Activated CD8-positive, alpha-beta memory T cell treated with anti-CD3 and anti-CD28 coated beads, Interleukin-2, amount 50 U/mL, for 1 hour (primary cell): ENCODE data around the gene ADAMTS16.
"Not testable (repeated sequence)": the region's sequence is repeated elsewhere in the genome, so short reads cannot be mapped to it uniquely, and the experiment has no call there.

Experiments used
- DNase-seq: peaks from one replicate; pipeline ENCODE4 v3.0.0-alpha.2; 2020; ENCODE audit errors: extremely low read depth

The ADAMTS16 gene, protein sequence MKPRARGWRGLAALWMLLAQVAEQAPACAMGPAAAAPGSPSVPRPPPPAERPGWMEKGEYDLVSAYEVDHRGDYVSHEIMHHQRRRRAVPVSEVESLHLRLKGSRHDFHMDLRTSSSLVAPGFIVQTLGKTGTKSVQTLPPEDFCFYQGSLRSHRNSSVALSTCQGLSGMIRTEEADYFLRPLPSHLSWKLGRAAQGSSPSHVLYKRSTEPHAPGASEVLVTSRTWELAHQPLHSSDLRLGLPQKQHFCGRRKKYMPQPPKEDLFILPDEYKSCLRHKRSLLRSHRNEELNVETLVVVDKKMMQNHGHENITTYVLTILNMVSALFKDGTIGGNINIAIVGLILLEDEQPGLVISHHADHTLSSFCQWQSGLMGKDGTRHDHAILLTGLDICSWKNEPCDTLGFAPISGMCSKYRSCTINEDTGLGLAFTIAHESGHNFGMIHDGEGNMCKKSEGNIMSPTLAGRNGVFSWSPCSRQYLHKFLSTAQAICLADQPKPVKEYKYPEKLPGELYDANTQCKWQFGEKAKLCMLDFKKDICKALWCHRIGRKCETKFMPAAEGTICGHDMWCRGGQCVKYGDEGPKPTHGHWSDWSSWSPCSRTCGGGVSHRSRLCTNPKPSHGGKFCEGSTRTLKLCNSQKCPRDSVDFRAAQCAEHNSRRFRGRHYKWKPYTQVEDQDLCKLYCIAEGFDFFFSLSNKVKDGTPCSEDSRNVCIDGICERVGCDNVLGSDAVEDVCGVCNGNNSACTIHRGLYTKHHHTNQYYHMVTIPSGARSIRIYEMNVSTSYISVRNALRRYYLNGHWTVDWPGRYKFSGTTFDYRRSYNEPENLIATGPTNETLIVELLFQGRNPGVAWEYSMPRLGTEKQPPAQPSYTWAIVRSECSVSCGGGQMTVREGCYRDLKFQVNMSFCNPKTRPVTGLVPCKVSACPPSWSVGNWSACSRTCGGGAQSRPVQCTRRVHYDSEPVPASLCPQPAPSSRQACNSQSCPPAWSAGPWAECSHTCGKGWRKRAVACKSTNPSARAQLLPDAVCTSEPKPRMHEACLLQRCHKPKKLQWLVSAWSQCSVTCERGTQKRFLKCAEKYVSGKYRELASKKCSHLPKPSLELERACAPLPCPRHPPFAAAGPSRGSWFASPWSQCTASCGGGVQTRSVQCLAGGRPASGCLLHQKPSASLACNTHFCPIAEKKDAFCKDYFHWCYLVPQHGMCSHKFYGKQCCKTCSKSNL

DNA sequence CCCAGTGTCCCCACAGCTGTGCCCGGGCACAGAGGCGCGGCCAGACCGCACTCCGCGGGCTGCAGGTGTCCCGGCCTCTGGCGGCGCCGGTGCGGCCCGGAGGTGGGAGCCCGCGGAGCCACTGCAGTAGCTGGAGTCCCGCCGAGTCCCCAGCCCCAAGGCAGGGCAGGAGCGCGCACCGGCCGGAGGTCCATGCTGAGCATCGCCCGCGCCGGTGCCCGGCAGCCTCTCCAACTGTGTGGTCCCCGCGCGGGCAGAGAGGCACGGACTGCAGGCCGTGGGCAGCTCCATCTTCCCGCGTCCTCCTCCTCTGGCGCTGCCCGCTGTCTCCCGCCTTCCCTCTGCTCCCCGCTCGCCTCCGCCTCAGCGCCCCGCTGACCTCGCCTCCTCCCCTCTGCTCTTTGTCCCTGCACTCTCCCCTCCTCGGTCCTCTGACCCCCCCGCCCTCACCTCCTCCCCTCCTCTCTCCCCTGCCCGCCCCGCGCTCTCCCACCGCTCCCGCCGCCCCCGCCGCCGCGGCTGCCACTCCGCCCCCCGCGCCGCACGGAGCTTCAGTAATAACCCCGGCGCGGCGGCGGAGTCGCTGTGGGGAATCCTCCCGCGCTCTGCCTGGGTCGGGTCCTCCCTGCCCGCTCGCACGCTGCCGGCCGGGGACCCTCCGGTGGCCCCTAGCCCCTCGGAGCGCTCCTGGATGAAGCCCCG is at the start of gene ADAMTS16:
TSS of gene ADAMTS16 (plus strand) at position 554 of the 702 bp plus-strand sequence. CDS start at position 692, 138 bp downstream.
- no peak for DNase-seq

GRCh38 chr5:5092149-5092548 is 48.0 kb upstream of the ADAMTS16 start:
- DNase-seq: no peak

DNA sequence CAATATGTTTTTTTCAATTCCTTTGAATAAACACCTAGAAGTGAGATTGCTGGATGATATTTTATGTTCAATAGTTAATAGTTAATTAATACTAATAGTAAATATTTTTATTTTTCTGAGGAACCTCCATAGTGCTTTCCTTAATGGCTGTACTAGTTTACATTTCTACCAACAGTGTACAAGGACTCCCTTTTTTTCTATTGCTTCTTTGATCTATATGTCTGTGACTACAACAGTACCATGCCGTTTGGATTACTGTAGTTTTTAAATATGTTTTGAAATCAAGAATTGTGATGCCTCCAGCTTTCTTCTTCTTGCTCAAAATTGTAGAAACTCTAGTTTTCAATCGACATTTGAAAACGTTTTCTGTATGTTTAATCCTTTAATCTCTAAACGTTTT is 39.5 kb upstream of the ADAMTS16 start:
- DNase-seq: no peak

GRCh38 chr5:5101676-5102075 is 38.5 kb upstream of the ADAMTS16 start:
- DNase-seq: no peak

DNA sequence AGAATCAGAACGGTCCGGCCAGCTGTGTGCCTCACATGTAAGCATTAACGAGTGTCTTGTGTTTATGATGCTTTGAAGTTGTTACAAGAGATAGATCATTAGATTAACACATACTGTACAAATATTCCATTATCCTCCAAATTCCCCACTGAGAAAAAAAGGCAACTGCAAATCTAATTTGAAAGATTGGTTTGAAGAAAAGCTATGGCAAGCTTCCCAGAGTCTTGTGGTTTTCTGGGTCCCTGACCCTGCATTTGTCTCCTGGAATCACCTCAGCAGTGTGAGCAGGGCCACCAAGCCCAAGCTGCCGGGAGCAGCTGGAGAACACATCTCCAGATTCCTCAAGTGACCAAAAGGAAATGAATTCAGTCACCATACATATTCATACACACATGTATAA is 36.9 kb upstream of the ADAMTS16 start:
- no peak for DNase-seq

DNA sequence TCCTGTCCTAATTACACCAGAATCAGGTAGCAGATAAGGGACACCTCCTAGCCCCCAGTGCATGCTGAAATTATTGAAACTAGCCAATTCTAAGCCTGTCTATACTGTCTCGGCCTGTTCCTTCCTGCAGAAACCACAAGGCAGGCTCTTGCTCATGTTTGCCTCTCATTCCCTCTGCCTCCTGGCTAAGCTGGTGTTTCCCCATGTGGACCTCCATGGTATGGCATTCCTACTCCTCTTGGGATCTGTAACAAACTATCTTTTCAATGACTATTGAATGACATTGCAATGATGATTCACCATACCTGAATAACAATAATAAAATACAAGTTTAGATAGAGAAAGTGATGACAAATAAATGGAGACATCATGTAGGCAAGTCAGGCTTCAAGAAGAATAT is 35.6 kb upstream of the ADAMTS16 start:
- DNase-seq: no peak

GRCh38 chr5:5105531-5105930 is 34.6 kb upstream of the ADAMTS16 start:
- DNase-seq: no peak

DNA sequence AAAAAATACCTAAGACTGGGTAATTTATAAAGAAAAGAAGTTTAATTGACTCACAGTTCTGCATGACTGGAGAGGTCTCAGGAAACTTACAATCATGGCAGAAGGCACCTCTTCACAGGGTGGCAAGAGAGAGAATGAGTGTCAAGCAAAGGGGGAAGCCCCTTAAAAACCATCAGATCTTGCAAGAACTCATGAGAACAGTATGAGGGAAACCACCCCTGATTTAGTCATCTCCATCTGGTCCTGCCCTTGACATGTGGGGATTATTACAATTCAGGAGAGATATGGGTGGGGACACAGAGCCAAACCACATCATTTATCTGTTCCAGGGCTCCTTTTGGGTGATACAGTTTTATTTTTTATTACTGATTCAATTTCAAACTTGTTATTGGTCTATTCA is 23.2 kb upstream of the ADAMTS16 start:
- DNase-seq: no peak

- DNase-seq: no peak
Measured at GRCh38 chr5:5122776-5123175, 17.4 kb upstream of the ADAMTS16 start.

DNA sequence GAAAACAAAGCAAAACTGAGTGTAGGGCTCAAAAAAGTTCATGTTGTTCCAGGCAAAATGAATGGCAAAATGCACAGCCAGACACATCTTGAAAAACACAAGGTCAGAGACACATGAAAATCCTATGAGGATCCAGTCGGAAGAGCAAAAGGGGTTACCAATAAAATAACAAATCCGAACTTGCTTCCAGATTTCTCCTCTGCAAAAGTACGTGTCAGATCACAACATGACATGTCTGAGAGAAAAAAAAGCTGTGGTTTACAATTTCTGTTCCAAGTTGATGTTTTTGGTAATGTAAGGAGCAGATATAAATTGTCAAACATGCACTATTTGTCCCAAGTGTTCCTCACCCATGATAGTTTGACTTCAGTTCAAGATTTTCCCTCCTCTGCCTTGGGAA is 15.9 kb upstream of the ADAMTS16 start:
- DNase-seq: no peak

DNA sequence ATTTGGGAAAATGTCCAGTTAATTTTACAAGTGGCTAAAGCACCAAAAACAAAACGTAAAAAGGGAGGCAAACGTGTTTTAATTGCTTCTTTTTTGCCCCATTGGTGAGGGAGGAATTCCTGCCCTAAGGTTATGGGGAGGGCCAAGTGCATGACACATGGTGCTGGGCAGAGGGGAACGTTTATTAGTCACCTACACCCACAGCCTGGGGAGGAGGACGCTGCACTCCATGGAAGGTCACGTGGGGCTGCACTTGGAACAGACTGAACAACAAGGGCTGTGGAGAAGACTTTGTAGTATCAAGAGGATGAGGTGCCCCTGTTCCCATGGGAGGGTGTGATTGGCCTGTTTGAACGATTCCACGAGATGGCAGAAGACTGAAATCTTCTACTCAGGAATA is 13.7 kb upstream of the ADAMTS16 start:
- no peak for DNase-seq

DNA sequence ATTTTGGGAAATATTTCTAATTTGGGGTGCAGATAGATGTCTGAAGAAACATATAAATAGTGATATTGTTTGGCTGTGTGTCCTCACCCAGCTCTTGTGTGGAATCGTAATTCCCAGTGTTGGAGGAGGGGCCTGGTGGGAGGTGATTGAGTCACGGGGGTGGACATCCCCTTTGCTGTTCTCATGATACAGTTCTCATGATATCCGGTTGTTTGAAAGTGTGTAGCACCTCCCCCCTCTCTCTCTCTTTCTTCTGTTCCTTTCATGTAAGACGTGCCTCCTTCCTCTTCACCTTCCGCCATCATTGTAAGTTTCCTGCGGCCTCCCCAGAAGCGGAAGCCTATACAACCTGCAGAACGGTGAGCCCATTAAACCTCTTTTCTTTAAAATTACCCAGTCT is 11.4 kb upstream of the ADAMTS16 start:
- DNase-seq: no peak

DNA sequence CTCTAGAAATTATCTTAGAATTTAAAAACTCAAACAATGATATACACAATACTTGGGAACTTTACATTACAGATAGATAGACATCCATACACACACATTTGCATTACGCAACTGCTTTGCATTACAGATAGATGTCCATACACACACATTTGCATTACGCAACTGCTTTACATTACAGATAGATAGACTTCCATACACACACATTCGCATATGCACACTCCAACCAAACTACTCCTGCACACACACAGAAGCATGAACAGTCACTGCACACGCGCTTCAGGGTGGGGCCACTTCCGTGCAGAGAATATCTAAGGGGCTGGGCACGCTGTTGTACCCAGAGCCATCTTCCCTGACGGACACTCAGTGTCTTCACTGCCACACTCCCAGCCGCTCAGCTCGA is 7.9 kb upstream of the ADAMTS16 start:
- no peak for DNase-seq

DNA sequence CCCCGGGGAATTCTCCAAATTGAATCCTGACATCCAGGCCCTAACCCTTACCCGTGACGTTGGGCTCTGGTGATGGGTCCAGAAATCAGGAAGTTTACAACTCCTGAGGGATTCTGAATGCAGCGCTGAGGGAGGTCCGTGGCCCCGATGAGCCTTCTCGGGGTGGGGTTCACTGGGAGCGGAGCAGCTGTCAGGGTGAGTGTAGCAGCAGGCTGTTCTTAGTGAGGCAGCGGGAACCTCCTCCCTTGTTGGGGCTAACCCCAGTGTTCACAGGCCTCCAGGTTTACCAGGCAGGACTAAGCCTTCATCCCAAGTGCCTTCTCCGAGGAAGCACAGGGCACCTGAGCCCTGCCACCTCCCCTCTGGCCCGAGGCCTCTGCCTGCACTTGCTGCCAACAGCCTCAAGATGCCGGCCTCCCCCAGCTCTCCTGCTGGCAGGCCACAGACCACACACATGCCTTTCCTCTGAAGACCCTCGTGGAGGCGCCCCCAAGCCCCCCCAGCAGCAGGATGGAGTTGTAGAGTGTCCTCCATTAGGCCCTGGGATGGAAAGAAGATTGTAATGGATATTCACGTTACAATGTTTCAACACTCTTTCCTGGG is 7.3 kb upstream of the ADAMTS16 start:
- DNase-seq: no peak

- DNase-seq: no peak
Measured at GRCh38 chr5:5134107-5134506, 6.0 kb upstream of the ADAMTS16 start.

DNA sequence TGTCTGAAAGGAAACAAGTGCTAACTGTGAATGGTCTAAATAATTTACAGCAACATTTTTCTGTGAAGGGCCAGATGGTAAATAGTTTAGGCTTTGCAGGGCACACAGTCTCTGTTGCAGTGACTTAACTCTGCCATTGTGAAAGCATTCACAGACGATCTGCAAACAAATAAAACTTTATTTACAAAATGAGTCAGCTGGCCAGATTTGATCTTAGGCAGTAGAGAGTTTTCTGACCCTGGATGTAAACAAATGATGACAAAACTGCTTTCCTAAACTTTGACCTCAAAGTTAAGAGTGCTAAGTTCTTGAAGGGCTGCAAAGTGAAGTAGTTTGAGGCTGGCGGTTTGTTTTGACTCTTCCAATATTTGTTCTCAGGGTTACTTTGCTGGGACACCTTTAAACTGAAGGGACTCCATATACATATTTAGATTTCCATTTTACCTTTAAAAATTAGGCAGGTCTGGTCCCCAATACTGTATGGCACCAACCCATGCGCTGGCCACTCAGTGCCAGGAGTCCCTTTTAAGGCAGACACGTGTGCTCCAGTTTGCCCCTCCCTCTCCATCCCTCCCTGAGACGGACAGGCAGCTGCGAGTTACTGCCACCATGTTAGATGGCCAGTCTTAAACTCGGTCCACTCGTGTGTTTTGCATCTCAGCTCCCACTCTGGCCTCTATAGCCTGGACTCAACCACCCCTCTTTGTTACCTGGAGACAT is 4.0 kb upstream of the ADAMTS16 start:
- DNase-seq: no peak

- not testable (repeated sequence) for DNase-seq
Measured at GRCh38 chr5:5137851-5138250, 2.3 kb upstream of the ADAMTS16 start.

GRCh38 chr5:5139336-5139776 is 774 bp upstream of the ADAMTS16 start:
- DNase-seq: no peak

GRCh38 chr5:5140479-5141338 is 579 bp downstream of the ADAMTS16 start:
- DNase-seq: no peak

DNA sequence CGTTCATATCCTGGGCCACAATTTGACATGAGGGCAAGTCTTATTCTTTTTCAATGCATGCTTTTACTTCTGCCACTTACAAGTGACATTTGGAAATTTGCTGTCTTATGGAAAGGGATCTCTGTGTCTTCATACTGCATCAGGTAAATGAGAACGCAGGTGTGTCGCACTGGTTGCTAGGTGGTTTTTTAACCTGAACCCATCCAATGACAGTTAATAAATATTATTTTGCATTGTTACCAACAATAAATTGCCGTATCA is 1.1 kb downstream of the ADAMTS16 start:
- DNase-seq: no peak
